CD1c-positive myeloid dendritic cell (primary cell): ENCODE data around the gene ADCYAP1.

Experiments
- DNase-seq: peaks from one replicate; pipeline ENCODE4 v3.0.0-alpha.2; 2016; ENCODE audit errors: extremely low spot score

ADCYAP1 gene

GRCh38 chr18:908758-909724 is 4.4 kb downstream of the ADCYAP1 start:
- DNase-seq: no peak

GRCh38 chr18:910247-910646 is 5.6 kb downstream of the ADCYAP1 start:
- DNase-seq: no peak

- DNase-seq: no peak
Measured at GRCh38 chr18:911025-911424, 6.4 kb downstream of the ADCYAP1 start.

GRCh38 chr18:911486-911885 is 6.8 kb downstream of the ADCYAP1 start:
- no peak for DNase-seq

GRCh38 chr18:916562-916961 is 11.9 kb downstream of the ADCYAP1 start:
- no peak for DNase-seq

- DNase-seq: no peak
Measured at GRCh38 chr18:919078-919477, 14.4 kb downstream of the ADCYAP1 start.

- DNase-seq: no peak
Measured at GRCh38 chr18:923144-923866, 18.6 kb downstream of the ADCYAP1 start.

GRCh38 chr18:924987-925386 is 20.3 kb downstream of the ADCYAP1 start:
- DNase-seq: no peak

- no peak for DNase-seq
Measured at GRCh38 chr18:926946-927345, 22.3 kb downstream of the ADCYAP1 start.

- DNase-seq: no peak
Measured at GRCh38 chr18:933082-933481, 28.4 kb downstream of the ADCYAP1 start.

GRCh38 chr18:934518-935133 is 30.0 kb downstream of the ADCYAP1 start:
- no peak for DNase-seq

- no peak for DNase-seq
Measured at GRCh38 chr18:936941-937340, 32.3 kb downstream of the ADCYAP1 start.

GRCh38 chr18:939166-939565 is 34.5 kb downstream of the ADCYAP1 start:
- DNase-seq: no peak

- no peak for DNase-seq
Measured at GRCh38 chr18:939958-940357, 35.3 kb downstream of the ADCYAP1 start.

GRCh38 chr18:941331-941730 is 36.7 kb downstream of the ADCYAP1 start:
- DNase-seq: no peak

GRCh38 chr18:944440-944839 is 39.8 kb downstream of the ADCYAP1 start:
- no peak for DNase-seq

- DNase-seq: no peak
Measured at GRCh38 chr18:949724-950631, 45.3 kb downstream of the ADCYAP1 start.

- DNase-seq: no peak
Measured at GRCh38 chr18:950882-951495, 46.3 kb downstream of the ADCYAP1 start.

GRCh38 chr18:955384-956066 is 50.9 kb downstream of the ADCYAP1 start:
- no peak for DNase-seq

- DNase-seq: no peak
Measured at GRCh38 chr18:957829-958228, 53.2 kb downstream of the ADCYAP1 start.
